Activated B cell treated with CpG ODN at 0.5 μM for 24 hours (primary cell): Measurements from ENCODE around the gene SLC11A2. TPM values are rescaled to one million over a fixed set of nuclear protein-coding genes. Genes with fewer than 3 reads are reported as not detected.

ENCODE experiments used
- ATAC-seq: fragments of 200-7000 bp; cut with Tn5 transposase; one replicate; pipeline ENCODE4 v1.10.0; 2021; ENCODE audit warnings: low read depth, mild to moderate bottlenecking, moderate library complexity
- CTCF ChIA-PET: fragments of 350-600 bp; sonication (Branson Sonifier 250); formaldehyde crosslinking; loops from one replicate; lab custom pipeline; 2021; ENCODE audit warnings: antibody characterized with exemption; lab: Charles Lee
- POLR2A ChIA-PET: fragments of 350-600 bp; sonication (Branson Sonifier 250); formaldehyde crosslinking; loops from one replicate; lab custom pipeline; 2021; ENCODE audit warnings: antibody characterized with exemption; lab: Charles Lee
- DNase-seq: peaks from one replicate; pipeline ENCODE4 v3.0.0; 2022
- H3K27ac Mint-ChIP-seq: one replicate; pipeline ENCODE4 v1.8.0; 2020; ENCODE audit warnings: mixed read lengths
- H3K27me3 Mint-ChIP-seq: one replicate; pipeline ENCODE4 v1.8.0; 2021; ENCODE audit warnings: mixed read lengths
- H3K36me3 Mint-ChIP-seq: one replicate; pipeline ENCODE4 v1.8.0; 2021; ENCODE audit warnings: low read depth, mixed read lengths
- H3K4me1 Mint-ChIP-seq: one replicate; pipeline ENCODE4 v1.8.0; 2021; ENCODE audit warnings: mixed read lengths
- H3K4me3 Mint-ChIP-seq: one replicate; pipeline ENCODE4 v1.8.0; 2020; ENCODE audit warnings: mild to moderate bottlenecking, mixed read lengths
- H3K9me3 Mint-ChIP-seq: one replicate; pipeline ENCODE4 v1.8.0; 2020; ENCODE audit warnings: mixed read lengths
- intact Hi-C: fragments of 100-400 bp; cut with micrococcal nuclease; formaldehyde crosslinking; loops from one replicate; pipeline ENCODE4 v1.15.1; 2024
- total RNA-seq: library from RNA; stranded (reverse); gene quantifications from 2 replicates; pipeline ENCODE4 v1.2.3, GENCODE V29; 2022
- TF ChIP-seq, protein P1 (sequence below): fragments of 200-600 bp; IDR thresholded peaks from one replicate; pipeline ENCODE4 v1.8.0; 2022; ENCODE audit warnings: antibody characterized with exemption, mild to moderate bottlenecking

SLC11A2 gene
- total RNA-seq, 1 donor from 2014 or later: 44.6 TPM

DNA sequence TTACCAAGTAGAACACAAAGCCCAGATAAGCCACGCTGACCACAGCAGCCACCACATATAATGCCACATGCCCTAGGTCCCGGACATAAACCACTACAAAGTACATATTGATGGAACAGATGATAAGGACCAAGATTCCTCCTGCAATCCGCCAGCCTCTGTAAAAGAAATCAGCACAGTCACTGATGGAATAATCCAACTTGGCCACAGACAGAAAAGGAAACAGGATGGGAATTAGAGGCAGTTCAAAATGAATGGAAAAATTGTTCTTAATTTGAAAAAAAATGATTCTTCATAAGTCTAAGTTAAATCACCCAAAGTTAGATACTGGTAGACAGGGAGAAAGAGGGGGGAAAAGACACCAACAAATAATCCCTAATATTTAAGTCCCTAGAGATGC lies 35.4 kb downstream of the SLC11A2 start:
- ChIA-PET CTCF (interaction anchor here (1.3 to 9.3 kb wide), 2 partner anchors 164 to 226 kb away, joined by 3 to 205 read pairs; no protein-coding TSS in a partner anchor), POLR2A (no interaction called here)
- H3K4me1 Mint-ChIP-seq: peaks cover 5% of the 10 kb centered on the region
- no peaks in the 10 kb centered on the region for H3K9me3 Mint-ChIP-seq
- TF ChIP-seq, protein P1, sequence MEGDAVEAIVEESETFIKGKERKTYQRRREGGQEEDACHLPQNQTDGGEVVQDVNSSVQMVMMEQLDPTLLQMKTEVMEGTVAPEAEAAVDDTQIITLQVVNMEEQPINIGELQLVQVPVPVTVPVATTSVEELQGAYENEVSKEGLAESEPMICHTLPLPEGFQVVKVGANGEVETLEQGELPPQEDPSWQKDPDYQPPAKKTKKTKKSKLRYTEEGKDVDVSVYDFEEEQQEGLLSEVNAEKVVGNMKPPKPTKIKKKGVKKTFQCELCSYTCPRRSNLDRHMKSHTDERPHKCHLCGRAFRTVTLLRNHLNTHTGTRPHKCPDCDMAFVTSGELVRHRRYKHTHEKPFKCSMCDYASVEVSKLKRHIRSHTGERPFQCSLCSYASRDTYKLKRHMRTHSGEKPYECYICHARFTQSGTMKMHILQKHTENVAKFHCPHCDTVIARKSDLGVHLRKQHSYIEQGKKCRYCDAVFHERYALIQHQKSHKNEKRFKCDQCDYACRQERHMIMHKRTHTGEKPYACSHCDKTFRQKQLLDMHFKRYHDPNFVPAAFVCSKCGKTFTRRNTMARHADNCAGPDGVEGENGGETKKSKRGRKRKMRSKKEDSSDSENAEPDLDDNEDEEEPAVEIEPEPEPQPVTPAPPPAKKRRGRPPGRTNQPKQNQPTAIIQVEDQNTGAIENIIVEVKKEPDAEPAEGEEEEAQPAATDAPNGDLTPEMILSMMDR: no peak
- no peak for DNase-seq
- no peak for ATAC-seq
- no peaks in the 10 kb centered on the region for H3K27me3 Mint-ChIP-seq
- H3K27ac Mint-ChIP-seq: no peak overlapping the region
- intact Hi-C loops: no loop called here
- H3K4me3 Mint-ChIP-seq: no peak overlapping the region
- peaks cover 73% of the 10 kb centered on the region for H3K36me3 Mint-ChIP-seq

DNA sequence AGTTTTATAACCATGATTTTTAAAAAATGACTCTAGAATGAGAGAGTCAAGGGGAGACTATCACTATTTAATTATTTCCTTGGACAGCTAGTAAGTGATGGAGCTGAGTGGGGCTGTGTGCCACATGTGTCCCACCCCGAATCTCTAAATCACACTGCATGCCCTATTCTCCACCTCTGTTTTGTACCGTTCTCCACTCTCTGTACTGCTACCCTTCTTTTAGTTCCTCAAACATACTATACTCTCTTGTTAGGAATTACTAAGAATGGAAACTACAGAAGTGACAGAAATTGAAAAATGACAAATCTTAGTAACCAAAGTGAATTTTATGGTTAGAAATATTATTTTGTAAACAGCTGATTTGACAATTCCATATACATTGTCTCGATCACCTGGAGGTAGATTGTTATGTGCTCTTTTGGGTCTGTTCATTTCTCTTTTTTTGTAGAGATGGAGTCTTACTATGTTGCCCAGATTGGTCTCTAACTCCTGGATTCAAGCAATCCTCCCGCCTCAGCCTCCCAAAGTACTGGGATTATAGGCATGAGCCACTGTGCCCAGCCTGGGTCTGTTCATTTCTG lies 35.9 kb downstream of the SLC11A2 start:
- Mint-ChIP-seq H3K27me3 (no peaks in the 10 kb centered on the region), H3K27ac (no peak overlapping the region), H3K4me1 (peaks cover 5% of the 10 kb centered on the region), H3K4me3 (no peak overlapping the region), H3K36me3 (peaks cover 67% of the 10 kb centered on the region), H3K9me3 (no peaks in the 10 kb centered on the region)
- TF ChIP-seq, protein P1: no peak
- ATAC-seq (no peak), DNase-seq (no peak)
- CTCF ChIA-PET: interaction anchor here (9.3 kb wide), 1 partner anchor 163 kb away, joined by 205 read pairs; no protein-coding TSS in a partner anchor
- POLR2A ChIA-PET: no interaction called here
- intact Hi-C loops: no loop called here

DNA sequence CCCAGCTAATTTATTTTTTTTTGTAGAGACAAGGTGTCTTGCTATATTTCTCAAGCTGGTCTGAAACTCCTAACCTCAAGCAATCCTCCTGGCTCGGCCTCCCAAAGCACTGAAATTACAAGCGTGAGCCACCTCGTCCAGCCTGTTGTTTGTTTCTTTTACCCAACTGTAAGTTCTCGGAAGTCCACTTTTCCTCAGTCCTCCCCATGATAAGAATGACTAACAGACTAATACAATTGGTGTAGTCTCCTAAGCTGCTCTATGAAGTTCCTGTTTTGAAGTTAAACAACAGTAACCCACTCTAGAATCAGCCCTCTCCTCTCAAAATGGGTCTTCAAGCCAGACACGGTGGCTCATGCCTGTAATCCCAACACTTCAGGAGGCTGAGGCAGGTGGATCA lies 37.3 kb downstream of the SLC11A2 start:
- CTCF ChIA-PET: interaction anchor here (0.9 to 9.3 kb wide), 4 partner anchors 42 to 362 kb away, joined by 3 to 205 read pairs (median 36); partner anchors contain the start of gene ATF1

DNA sequence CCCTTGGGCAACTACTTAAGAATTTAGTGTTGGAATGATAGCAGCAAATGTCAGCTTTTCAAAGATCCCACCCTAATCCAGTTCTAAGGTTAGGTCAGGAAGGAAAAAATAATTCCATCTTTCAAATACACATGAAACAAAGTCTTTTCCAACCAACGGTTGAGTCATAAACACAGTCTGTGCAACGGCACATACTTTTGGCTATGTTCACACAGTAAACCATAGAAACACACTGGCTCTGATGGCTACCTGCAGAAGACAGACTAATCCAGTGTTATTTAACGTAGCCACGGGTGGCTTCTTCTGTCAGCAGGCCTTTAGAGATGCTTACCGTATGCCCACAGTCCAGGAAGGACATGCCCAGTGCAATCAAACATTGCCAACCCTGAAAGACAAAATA lies 38.1 kb downstream of the SLC11A2 start:
- Mint-ChIP-seq H3K4me3 (no peak overlapping the region), H3K27ac (no peak overlapping the region), H3K9me3 (no peaks in the 10 kb centered on the region), H3K36me3 (peaks cover 52% of the 10 kb centered on the region), H3K27me3 (no peaks in the 10 kb centered on the region), H3K4me1 (peaks cover 5% of the 10 kb centered on the region)
- DNase-seq (no peak), ATAC-seq (no peak)
- intact Hi-C loops: loop anchor here (5.0 kb wide), 2 partner anchors 354 to 486 kb away; partner anchors contain the start of gene DIP2B
- ChIA-PET CTCF (interaction anchor here (1.2 to 9.3 kb wide), 9 partner anchors 16 to 353 kb away, joined by 3 to 205 read pairs (median 6); partner anchors contain the start of gene ATF1), POLR2A (interaction anchor here (1.7 to 2.7 kb wide), 2 partner anchors 163 to 224 kb away, joined by 15 to 16 read pairs; partner anchors contain the start of gene ATF1)
- TF ChIP-seq, protein P1: no peak

More for the DNA sequence above, 37.3 kb downstream of the SLC11A2 start:
- Mint-ChIP-seq H3K27me3 (no peaks in the 10 kb centered on the region), H3K4me3 (no peak overlapping the region), H3K36me3 (peaks cover 55% of the 10 kb centered on the region), H3K27ac (no peak overlapping the region), H3K9me3 (no peaks in the 10 kb centered on the region), H3K4me1 (peaks cover 5% of the 10 kb centered on the region)
- POLR2A ChIA-PET: interaction anchor here (2.7 kb wide), 1 partner anchor 224 kb away, joined by 15 read pairs; the partner anchor contains the start of gene ATF1
- intact Hi-C loops: loop anchor here (5.0 kb wide), 2 partner anchors 353 to 487 kb away; partner anchors contain the start of gene DIP2B
- DNase-seq: no peak
- TF ChIP-seq, protein P1: no peak
- ATAC-seq: no peak
